Thyroid gland (tissue), 4 donors: ENCODE data around the gene STK32B. TPM values are rescaled to one million over a fixed set of nuclear protein-coding genes. Genes with fewer than 3 reads are reported as not detected.

Source experiments
- DNase-seq, 2 donors: peaks; one replicate each; pipeline ENCODE4 v3.0.0-alpha.2; 2019
- H3K27ac ChIP-seq, 3 donors: fragments of 200-600 bp; sonication (generic); 1 replicate in 2 of 3; 2 replicates in 1 of 3; pipeline ENCODE4 v1.5.1; 2016 to 2019; ENCODE audit warnings: mild to moderate bottlenecking in 1 of 3, moderate library complexity in 1 of 3
- H3K27me3 ChIP-seq: fragments of 200-600 bp; sonication (generic); one replicate; pipeline ENCODE4 v1.5.1; 2019
- H3K36me3 ChIP-seq, 2 donors: fragments of 200-600 bp; sonication (generic); one replicate each; pipeline ENCODE4 v1.5.1; 2016 to 2019
- H3K4me1 ChIP-seq, 2 donors: fragments of 200-600 bp; sonication (generic); one replicate each; pipeline ENCODE4 v1.5.1; 2017 to 2019
- H3K4me3 ChIP-seq, 3 donors: fragments of 200-600 bp; sonication (generic); replicated peaks in 1 of 3; 1 replicate in 2 of 3; 2 replicates in 1 of 3; pipeline ENCODE4 v1.5.1; 2016; ENCODE audit warnings: mild to moderate bottlenecking in 1 of 3
- H3K9me3 ChIP-seq: fragments of 200-600 bp; sonication (generic); one replicate; pipeline ENCODE4 v1.5.1; 2017
- POLR2A ChIP-seq, 2 donors: fragments of 450-650 bp; IDR thresholded peaks; one replicate each; pipeline ENCODE4 v1.6.1; 2017; ENCODE audit warnings: antibody characterized with exemption in 2 of 2, mild to moderate bottlenecking in 2 of 2, moderate library complexity in 1 of 2
- WGBS, 2 donors: methylation state at CpG; one replicate each; pipeline ENCODE4 v1.1.5; 2017; 5-methylcytosine and 5-hydroxymethylcytosine counted together
- intact Hi-C: fragments of 100-400 bp; cut with DNase I; formaldehyde crosslinking; loops from one replicate; pipeline ENCODE4 v1.15.1; 2023
- total RNA-seq, 4 donors: library from RNA; depleted of rRNA; stranded (reverse); fragments of >200 nt; gene quantifications; one replicate each; pipeline ENCODE4 v1.2.3, GENCODE V29; 2016
- TF ChIP-seq, protein P1 (sequence below), 6 experiments: fragments of 200-600 bp in 3 of 6; fragments of 450-650 bp in 3 of 6; sonication (generic) in 3 of 6; IDR thresholded peaks; one replicate each; pipeline ENCODE4 v1.5.1; 2016 to 2019; ENCODE audit warnings: antibody characterized with exemption in 6 of 6, mild to moderate bottlenecking in 2 of 6, inconsistent platforms in 1 of 6, moderate library complexity in 1 of 6

STK32B gene
- total RNA-seq, 4 donors from 2014 or later: 1.9 to 14.8 (median 4.4) TPM

DNA sequence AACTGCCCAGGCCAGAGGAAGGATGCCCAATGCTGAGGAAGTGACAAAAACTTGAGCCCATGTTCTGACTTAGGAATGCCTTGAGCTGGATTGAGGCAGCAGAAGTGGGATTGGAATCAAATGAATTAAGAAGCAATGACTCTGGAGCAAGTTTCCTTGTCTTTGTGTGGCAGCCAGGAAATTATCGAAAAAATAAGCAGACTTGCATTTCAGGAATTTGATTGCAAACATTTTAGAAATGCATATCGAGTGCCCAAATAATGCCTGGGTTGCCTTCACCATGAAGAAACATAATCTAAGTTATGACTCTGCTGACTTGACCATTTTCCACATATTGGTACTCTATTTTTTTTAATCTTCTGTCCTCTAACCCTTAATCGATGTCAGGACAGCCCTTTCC, 41.5 kb upstream of the STK32B start:
- intact Hi-C loops: no loop called here
- no peak for DNase-seq
- Histone ChIP-seq H3K36me3 (no peaks in the 10 kb centered on the region), H3K4me3 (no peak overlapping the region), H3K9me3 (no peaks in the 10 kb centered on the region), H3K27ac (no peak overlapping the region), H3K27me3 (no peaks in the 10 kb centered on the region), H3K4me1 (no peaks in the 10 kb centered on the region)
- 86 to 87% methylated on average over 3 of the region's 3 CpGs for WGBS, 2 donors
- TF ChIP-seq POLR2A (IDR thresholded peaks at IDR 0.05): no peak
- TF ChIP-seq, protein P1, sequence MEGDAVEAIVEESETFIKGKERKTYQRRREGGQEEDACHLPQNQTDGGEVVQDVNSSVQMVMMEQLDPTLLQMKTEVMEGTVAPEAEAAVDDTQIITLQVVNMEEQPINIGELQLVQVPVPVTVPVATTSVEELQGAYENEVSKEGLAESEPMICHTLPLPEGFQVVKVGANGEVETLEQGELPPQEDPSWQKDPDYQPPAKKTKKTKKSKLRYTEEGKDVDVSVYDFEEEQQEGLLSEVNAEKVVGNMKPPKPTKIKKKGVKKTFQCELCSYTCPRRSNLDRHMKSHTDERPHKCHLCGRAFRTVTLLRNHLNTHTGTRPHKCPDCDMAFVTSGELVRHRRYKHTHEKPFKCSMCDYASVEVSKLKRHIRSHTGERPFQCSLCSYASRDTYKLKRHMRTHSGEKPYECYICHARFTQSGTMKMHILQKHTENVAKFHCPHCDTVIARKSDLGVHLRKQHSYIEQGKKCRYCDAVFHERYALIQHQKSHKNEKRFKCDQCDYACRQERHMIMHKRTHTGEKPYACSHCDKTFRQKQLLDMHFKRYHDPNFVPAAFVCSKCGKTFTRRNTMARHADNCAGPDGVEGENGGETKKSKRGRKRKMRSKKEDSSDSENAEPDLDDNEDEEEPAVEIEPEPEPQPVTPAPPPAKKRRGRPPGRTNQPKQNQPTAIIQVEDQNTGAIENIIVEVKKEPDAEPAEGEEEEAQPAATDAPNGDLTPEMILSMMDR (IDR thresholded peaks at IDR 0.05): no peak

DNA sequence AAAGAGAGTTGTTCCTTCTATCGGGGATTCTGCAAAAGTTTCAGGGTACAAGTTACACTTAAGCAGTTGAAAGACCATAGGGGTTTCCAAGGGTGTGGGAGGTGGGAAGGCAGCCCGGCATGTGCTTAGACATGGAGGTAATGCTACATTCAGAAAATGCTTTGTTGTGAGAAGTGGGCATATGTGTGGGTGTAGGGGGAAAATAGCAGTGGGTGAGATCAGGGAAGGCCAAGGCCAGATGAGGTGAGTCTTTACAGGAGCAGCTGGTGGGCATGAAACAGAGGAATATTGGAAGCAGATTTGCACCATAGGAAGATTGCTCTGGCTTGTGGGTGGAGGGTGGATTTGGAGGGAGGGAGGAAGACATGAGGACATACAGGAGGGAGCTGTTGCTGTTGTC, 40.3 kb upstream of the STK32B start:
- Histone ChIP-seq H3K4me1 (no peaks in the 10 kb centered on the region), H3K27ac (no peak overlapping the region), H3K36me3 (no peaks in the 10 kb centered on the region), H3K9me3 (no peaks in the 10 kb centered on the region), H3K4me3 (no peak overlapping the region), H3K27me3 (no peaks in the 10 kb centered on the region)
- intact Hi-C loops: no loop called here
- 90 to 99% methylated on average over 2 of the region's 2 CpGs for WGBS, 2 donors
- no peak for DNase-seq
- TF ChIP-seq, protein P1 (IDR thresholded peaks at IDR 0.05): no peak

DNA sequence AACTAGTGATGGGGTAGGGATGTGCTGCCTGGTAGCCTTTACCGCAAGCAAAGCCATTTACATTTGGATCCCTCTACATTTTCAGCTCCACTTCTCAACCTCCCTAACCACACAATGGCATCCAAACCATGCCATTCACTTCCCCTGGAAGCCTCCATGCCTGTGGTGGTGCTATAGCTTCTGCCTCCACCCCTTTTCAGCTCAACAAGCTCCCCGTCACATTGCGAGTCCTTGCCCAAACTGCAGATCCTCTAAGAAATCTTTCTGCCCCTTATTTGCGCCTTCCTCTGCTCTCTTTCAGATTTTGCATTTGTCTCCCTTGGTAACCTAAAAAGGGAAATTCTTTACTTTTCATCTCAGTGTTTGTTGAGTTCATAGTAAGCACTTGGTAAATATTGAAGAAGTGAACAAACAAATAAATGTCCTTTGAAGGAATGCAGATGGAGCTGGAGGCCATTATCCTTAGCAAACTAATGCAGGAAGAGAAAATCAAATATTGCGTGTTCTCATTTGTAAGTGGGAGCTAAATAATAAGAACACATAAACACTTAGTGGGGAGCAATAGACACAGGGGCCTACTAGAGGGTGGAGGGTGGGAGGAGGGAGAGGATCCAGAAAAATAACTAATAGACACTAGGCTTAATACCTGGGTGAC, 38.9 kb upstream of the STK32B start:
- Histone ChIP-seq H3K36me3 (no peaks in the 10 kb centered on the region), H3K4me1 (no peaks in the 10 kb centered on the region), H3K4me3 (no peak overlapping the region), H3K27me3 (no peaks in the 10 kb centered on the region), H3K9me3 (no peaks in the 10 kb centered on the region), H3K27ac (no peak overlapping the region)
- 91 to 95% methylated on average over 5 of the region's 5 CpGs for WGBS, 2 donors
- intact Hi-C loops: no loop called here
- TF ChIP-seq, protein P1 (IDR thresholded peaks at IDR 0.05): no peak
- TF ChIP-seq POLR2A (IDR thresholded peaks at IDR 0.05): no peak
- no peak for DNase-seq

DNA sequence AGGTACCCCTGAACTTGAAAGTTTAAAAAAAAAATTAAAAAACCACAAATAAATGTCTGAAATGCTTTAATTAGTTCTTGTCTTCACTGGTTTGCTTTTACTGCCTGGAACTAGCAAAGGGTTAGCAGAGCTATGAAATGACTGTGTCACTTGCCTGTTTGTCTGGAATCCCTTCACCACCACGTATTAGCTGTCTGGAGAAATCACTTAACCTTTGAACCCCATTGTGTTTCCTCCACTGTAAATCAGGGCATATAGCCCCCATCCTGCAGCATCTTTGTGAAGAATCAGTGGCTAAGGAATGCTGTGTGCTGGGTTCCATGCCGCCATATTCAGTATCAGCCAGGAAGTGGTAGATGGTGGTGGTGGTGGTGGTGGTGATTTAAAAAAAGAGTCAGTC, 38.3 kb upstream of the STK32B start:
- 73 to 74% methylated on average over 2 of the region's 2 CpGs for whole genome bisulfite sequencing, 2 donors
- intact Hi-C loops: no loop called here

DNA sequence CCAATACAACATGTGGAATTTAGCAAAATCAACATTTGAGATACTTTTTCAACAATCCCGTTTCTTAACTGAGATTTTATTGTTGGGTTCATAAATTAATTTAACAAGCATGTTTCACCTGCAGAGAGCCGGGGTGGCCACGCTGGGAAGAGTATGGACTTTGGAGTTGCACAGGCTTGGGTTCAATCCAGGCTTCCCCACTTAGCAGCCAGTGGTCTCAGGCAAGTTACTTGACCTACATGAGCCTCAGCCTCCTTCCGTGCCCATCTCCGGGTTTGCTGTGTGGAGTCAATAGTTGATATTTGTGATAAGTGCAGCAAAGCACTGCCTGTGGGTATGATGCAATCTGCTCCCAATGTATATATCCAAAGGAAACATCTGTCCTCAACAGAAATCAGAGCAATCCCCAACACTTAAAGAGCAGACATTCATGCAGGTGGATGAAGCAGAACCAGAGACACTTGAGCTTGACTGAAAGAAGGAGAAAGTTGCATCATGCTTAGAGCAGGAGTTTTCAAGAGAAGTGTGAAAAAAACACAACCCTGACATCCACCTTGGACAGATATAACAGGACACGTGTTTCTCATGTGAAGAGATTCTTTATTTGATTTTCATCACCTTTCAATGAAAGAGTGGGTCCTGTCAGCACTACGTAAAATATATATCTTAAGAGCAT, 37.1 kb upstream of the STK32B start:
- 67 to 68% methylated on average over 7 of the region's 7 CpGs for WGBS, 2 donors
- TF ChIP-seq, protein P1 (IDR thresholded peaks at IDR 0.05): no peak
- TF ChIP-seq POLR2A (IDR thresholded peaks at IDR 0.05): no peak
- Histone ChIP-seq H3K27ac (no peak overlapping the region), H3K9me3 (no peaks in the 10 kb centered on the region), H3K27me3 (no peaks in the 10 kb centered on the region), H3K36me3 (no peaks in the 10 kb centered on the region), H3K4me1 (peaks cover 0 to under 1% of the 10 kb centered on the region in 2 donors), H3K4me3 (no peak overlapping the region)
- intact Hi-C loops: no loop called here
- DNase-seq: no peak

More for the DNA sequence above, 38.3 kb upstream of the STK32B start:
- no peaks in the 10 kb centered on the region for H3K36me3 ChIP-seq
- no peak overlapping the region for H3K4me3 ChIP-seq
- H3K27me3 ChIP-seq: no peaks in the 10 kb centered on the region
- H3K4me1 ChIP-seq: no peaks in the 10 kb centered on the region
- no peak for DNase-seq
- no peaks in the 10 kb centered on the region for H3K9me3 ChIP-seq
- TF ChIP-seq POLR2A (IDR thresholded peaks at IDR 0.05): no peak
- TF ChIP-seq, protein P1 (IDR thresholded peaks at IDR 0.05): no peak
- no peak overlapping the region for H3K27ac ChIP-seq
